ENCODE results near the gene ZNF184.

DNA sequence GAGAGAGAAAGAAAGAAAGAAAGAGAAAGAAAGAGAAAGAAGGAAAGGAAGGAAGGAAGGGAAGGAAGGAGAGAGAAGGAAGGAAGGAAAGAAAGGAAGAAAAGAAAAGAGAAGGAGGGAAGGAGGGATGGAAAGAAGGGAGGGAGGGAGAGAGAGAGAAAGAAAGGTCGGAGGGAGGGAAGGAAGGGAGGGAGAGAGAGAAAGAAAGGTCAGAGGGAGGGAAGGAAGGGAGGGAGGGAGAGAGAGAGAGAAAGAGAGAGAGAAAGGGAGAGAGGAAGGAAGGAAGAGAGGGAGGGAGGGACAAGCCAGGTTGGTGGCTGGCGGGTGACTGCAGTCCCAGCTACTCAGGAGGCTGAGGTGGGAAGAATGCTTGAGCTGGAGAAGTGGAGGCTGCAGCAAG, 27.3 kb upstream of the ZNF184 start:
- TF ChIP-seq RBBP5 (conservative IDR thresholded peaks at IDR 0.05) (no peak), POLR2AphosphoS2 (IDR thresholded peaks at IDR 0.05; ENCODE audit: low read depth, low read length) (no peak), CREM (IDR thresholded peaks at IDR 0.05; ENCODE audit: low read depth) (no peak), BRCA1 (IDR thresholded peaks at IDR 0.05; ENCODE audit: low read depth, low read length) (no peak), CHD4 (IDR thresholded peaks at IDR 0.05) (no peak), SMC3 (IDR thresholded peaks at IDR 0.05; ENCODE audit: borderline replicate concordance, low read length) (no peak), STAT1 (conservative IDR thresholded peaks at IDR 0.05) (no peak)
- TF ChIP-seq, protein P1, sequence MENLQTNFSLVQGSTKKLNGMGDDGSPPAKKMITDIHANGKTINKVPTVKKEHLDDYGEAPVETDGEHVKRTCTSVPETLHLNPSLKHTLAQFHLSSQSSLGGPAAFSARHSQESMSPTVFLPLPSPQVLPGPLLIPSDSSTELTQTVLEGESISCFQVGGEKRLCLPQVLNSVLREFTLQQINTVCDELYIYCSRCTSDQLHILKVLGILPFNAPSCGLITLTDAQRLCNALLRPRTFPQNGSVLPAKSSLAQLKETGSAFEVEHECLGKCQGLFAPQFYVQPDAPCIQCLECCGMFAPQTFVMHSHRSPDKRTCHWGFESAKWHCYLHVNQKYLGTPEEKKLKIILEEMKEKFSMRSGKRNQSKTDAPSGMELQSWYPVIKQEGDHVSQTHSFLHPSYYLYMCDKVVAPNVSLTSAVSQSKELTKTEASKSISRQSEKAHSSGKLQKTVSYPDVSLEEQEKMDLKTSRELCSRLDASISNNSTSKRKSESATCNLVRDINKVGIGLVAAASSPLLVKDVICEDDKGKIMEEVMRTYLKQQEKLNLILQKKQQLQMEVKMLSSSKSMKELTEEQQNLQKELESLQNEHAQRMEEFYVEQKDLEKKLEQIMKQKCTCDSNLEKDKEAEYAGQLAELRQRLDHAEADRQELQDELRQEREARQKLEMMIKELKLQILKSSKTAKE (IDR thresholded peaks at IDR 0.05; ENCODE audit: low read depth, poor library complexity, severe bottlenecking) = no peak
- TF ChIP-seq, protein P2, sequence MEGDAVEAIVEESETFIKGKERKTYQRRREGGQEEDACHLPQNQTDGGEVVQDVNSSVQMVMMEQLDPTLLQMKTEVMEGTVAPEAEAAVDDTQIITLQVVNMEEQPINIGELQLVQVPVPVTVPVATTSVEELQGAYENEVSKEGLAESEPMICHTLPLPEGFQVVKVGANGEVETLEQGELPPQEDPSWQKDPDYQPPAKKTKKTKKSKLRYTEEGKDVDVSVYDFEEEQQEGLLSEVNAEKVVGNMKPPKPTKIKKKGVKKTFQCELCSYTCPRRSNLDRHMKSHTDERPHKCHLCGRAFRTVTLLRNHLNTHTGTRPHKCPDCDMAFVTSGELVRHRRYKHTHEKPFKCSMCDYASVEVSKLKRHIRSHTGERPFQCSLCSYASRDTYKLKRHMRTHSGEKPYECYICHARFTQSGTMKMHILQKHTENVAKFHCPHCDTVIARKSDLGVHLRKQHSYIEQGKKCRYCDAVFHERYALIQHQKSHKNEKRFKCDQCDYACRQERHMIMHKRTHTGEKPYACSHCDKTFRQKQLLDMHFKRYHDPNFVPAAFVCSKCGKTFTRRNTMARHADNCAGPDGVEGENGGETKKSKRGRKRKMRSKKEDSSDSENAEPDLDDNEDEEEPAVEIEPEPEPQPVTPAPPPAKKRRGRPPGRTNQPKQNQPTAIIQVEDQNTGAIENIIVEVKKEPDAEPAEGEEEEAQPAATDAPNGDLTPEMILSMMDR (IDR thresholded peaks at IDR 0.05 in 2 of 3, conservative IDR thresholded peaks at IDR 0.05 in 1 of 3; ENCODE audit: control insufficient read depth in 2 of 3, extremely low read depth in 1 of 3, insufficient read depth in 1 of 3, low read depth in 3 of 3, low read length in 3 of 3) = no peak
- TF ChIP-seq, protein P3, sequence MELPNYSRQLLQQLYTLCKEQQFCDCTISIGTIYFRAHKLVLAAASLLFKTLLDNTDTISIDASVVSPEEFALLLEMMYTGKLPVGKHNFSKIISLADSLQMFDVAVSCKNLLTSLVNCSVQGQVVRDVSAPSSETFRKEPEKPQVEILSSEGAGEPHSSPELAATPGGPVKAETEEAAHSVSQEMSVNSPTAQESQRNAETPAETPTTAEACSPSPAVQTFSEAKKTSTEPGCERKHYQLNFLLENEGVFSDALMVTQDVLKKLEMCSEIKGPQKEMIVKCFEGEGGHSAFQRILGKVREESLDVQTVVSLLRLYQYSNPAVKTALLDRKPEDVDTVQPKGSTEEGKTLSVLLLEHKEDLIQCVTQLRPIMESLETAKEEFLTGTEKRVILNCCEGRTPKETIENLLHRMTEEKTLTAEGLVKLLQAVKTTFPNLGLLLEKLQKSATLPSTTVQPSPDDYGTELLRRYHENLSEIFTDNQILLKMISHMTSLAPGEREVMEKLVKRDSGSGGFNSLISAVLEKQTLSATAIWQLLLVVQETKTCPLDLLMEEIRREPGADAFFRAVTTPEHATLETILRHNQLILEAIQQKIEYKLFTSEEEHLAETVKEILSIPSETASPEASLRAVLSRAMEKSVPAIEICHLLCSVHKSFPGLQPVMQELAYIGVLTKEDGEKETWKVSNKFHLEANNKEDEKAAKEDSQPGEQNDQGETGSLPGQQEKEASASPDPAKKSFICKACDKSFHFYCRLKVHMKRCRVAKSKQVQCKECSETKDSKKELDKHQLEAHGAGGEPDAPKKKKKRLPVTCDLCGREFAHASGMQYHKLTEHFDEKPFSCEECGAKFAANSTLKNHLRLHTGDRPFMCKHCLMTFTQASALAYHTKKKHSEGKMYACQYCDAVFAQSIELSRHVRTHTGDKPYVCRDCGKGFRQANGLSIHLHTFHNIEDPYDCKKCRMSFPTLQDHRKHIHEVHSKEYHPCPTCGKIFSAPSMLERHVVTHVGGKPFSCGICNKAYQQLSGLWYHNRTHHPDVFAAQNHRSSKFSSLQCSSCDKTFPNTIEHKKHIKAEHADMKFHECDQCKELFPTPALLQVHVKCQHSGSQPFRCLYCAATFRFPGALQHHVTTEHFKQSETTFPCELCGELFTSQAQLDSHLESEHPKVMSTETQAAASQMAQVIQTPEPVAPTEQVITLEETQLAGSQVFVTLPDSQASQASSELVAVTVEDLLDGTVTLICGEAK (IDR thresholded peaks at IDR 0.05; ENCODE audit: borderline replicate concordance) = no peak

Data from GM12878 (cell line).